Measurements from ENCODE around the gene MANBA.
A peak's percentile ranks its signal among the peaks of the same experiment; 100 is the strongest.
"Not testable (repeated sequence)": the region's sequence is repeated elsewhere in the genome, so short reads cannot be mapped to it uniquely, and the experiment has no call there.

The MANBA gene

GRCh38 chr4:102667001-102667400 is 93.8 kb downstream of the MANBA start:
- no peak for FAIRE-seq

- FAIRE-seq = no peak
These were observed 95.2 kb downstream of the MANBA start for GRCh38 chr4:102665527-102665926.

DNA sequence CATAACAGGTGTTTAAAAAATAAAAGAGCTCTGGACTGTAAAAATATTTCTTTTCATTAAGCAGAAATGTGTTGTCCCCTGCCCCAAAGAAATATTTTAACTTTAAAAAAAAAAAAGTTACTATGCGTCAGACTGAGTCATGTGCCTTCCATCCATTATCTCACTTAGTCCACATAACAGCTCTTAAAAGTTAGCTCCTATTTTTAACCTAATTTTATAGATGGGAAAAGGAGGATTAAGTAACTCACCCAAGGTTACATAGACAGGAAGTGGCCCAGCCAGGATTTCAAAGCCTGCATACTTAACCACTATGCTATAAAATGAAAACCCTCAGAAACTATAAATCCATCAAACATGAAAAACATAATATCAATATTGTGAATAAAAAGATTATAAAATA is 97.7 kb downstream of the MANBA start:
- no peak for FAIRE-seq

- no peak for FAIRE-seq
These were observed 103.6 kb downstream of the MANBA start for GRCh38 chr4:102657206-102657605.

DNA sequence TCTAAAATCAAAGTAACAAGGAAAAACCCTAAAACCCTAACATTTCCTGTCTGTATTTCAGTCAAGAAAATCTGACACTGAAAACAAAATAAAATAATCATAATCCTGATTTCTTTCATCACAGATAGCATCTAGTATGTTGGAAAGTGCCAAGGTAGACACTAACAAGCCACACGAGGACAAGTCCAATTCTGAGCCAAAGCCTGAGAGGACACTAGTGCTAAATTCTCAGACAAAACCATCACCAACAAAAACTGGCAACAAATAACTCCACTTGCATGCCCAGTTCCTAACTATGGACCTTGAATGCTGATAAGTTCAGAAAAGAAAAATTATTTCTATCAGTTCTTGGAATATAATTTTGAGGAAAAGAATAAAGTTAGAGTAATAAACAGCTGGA is 113.7 kb downstream of the MANBA start:
- FAIRE-seq = no peak

DNA sequence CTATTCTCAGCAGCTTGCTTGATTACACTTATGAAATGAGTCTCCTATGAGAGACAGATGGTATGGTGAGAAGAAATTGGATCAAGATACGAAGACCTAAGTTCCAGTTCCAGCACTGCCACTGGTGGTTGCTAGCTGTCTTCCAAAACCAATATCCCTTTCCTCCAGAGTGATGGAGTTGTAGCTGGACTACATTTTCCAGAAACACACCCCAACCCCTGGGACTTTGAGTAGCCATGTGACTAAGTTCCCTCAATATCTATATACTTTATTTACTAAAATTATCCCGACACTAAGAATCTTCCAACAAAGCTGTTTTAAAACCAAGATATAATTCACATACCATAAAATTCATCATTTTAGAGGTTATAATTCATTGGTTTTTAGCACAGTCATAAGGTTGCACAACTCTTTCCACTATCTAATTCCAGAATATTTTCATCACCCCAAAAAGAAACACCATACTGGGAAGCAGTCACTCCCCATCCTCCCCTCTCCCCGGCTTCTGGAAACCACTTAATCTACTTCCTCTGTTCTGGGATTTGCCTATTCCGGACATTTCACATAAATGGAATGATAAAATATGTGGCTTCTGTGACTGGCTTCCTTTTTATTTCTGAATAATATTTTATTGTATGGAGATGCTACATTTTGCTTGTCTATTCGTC is 118.0 kb downstream of the MANBA start:
- FAIRE-seq = no peak

GRCh38 chr4:102641793-102642192 is 119.0 kb downstream of the MANBA start:
- no peak for FAIRE-seq

GRCh38 chr4:102640669-102641068 is 120.1 kb downstream of the MANBA start:
- FAIRE-seq = no peak

GRCh38 chr4:102639598-102639997 is 121.2 kb downstream of the MANBA start:
- no peak for FAIRE-seq

- no peak for FAIRE-seq
These were observed 122.1 kb downstream of the MANBA start for GRCh38 chr4:102638621-102639020.

- FAIRE-seq = no peak
These were observed 123.4 kb downstream of the MANBA start for GRCh38 chr4:102637391-102637790.

DNA sequence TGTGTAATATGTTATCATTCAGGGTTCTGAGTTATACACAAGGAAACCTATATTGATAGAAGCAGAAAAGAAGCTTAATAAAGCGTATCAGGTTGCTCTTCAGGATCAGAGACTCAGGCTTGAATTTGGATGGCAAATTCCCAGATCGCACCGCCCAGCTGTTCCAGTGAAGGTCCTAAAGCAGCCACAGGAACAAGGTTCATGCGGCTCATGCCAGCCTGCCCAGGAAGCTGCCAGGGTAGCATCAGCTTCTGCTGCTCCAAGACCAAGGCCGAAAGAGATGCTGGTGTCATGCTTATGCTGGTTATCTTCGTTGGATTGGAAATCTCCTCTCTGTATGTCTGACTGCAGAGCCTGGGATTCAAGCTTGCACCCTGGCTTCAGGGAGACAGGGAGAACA is 127.7 kb downstream of the MANBA start:
- FAIRE-seq = no peak

GRCh38 chr4:102632241-102633065 is 128.3 kb downstream of the MANBA start:
- no peak for FAIRE-seq

- no peak for FAIRE-seq
These were observed 129.2 kb downstream of the MANBA start for GRCh38 chr4:102631616-102632015.

DNA sequence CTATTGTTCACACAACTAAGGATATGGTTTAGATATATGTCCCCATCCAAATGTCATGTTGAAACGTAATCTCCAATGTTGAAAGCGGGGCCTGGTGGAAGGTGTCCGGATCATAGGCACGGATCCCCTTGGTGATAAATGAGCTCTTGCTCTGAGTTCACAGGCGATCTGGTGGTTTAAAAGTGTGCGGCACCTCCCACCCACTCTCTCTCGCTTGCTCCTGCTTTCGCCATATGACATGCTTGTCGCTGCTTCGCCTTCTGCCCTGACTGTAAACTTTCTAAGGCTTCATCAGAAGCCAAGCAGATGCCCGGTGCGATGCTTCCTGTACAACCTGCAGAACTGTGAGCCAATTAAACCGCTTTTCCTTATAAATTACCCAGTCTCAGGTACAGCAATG is 131.1 kb downstream of the MANBA start:
- FAIRE-seq = no peak

GRCh38 chr4:102627831-102628523 is 132.8 kb downstream of the MANBA start:
- FAIRE-seq = no peak

DNA sequence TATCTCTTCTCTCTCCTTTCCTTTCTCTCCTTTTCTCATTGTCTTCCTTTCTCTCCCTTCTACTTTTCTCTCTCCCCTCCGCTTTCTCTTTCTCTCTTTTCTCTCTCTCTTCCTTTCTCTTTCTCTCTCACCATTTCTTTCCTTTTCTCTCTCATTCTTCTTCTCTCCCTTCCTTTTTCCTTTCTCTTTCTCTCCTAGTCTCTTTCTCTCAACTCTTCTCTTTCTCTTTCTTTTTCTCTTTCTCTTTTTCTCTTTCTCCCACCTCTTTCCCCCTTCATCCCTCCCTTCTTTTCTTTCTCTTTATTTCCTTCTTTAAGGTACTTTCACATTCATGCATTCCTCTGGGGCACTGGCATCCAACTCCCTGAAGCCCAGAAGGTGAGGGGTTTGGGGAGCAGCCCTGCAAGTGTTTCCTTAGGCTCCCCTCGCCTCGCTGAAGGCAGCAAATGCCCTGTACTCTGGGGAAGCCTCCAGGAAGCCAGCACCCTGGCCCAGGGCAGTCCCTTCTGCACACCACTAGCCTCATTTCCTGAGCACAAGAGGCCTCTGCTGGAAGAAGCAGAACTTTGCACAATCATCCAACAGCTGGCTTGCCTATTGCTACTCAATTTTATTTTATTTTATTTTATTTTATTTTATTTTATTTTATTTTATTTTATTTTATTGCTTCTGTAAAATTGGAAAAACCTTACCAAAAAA is 135.4 kb downstream of the MANBA start:
- no peak for FAIRE-seq

DNA sequence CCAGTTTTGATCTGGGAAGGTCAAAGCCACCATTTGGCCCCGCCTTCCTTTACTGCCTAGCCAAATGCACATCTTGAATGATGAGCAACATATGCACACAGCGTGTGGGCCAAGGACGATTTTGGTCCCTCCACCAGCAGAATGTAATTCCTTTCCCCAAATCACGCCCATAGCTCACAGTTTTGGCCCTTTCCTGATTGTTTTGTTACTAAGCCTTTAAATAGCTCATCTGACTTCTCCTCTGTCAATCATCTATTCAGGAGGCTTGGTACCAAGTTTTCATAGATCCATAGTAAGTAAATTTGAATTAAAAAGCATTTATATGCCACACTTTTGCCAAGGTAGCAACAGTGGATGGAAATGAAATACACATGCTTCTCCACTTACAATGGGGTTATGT is 136.3 kb downstream of the MANBA start:
- FAIRE-seq = no peak

DNA sequence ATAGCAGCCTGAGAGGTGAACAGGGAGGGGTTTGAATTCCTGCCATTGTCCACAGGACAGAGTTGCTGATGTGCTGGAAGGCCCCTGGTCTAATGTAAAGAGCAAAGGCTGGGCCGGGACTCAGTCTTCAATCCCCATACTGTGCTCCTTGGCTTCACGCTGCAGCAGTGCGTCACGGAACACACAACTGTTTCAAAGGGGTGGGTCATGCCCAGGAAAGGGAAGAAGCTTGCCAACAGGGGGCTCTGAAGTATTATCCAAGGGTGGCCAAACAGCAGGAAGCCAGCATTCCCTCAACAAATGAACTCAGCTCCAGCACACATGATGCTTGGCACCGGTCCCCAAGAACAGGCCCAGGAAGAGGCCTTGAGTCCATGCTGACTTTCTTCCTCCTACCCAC is 137.1 kb downstream of the MANBA start:
- FAIRE-seq = no peak

- peak; percentile 62 for FAIRE-seq
These were observed 139.9 kb downstream of the MANBA start for GRCh38 chr4:102620697-102621497.

GRCh38 chr4:102619776-102620631 is 140.8 kb downstream of the MANBA start:
- not testable (repeated sequence) for FAIRE-seq
